ENCODE results near the gene PTPRK. TPM values are rescaled to one million over a fixed set of nuclear protein-coding genes. Genes with fewer than 3 reads are reported as not detected.

The PTPRK gene
- total and polyA plus RNA-seq, 2 experiments from 2014 or later: 26.9 to 56.4 TPM

- TF ChIP-seq ZNF331 (CRISPR knock-in tag; IDR thresholded peaks at IDR 0.05; ENCODE audit: low read depth) (no peak), EZH2 (IDR thresholded peaks at IDR 0.05; ENCODE audit: low read depth, unreplicated experiment) (no peak), REST (IDR thresholded peaks at IDR 0.05; ENCODE audit: unreplicated experiment) (no peak), NANOG (IDR thresholded peaks at IDR 0.05; ENCODE audit: borderline replicate concordance) (no peak), ETS1 (IDR thresholded peaks at IDR 0.05) (no peak), ZNF114 (CRISPR knock-in tag; IDR thresholded peaks at IDR 0.05) (no peak), JUNB (IDR thresholded peaks at IDR 0.05; ENCODE audit: unreplicated experiment) (no peak), CTCF (conservative IDR thresholded peaks at IDR 0.05; ENCODE audit: low read depth in 2 of 2) (no peak)
Measured at GRCh38 chr6:128491100-128491581, 29.3 kb downstream of the PTPRK start (continued).

GRCh38 chr6:128487746-128488145, 32.7 kb downstream of the PTPRK start:
- Histone ChIP-seq H3K4me3 (no peak overlapping the region), H3K27me3 (ENCODE audit: insufficient read depth) (no peaks in the 10 kb centered on the region), H3F3A (replicated peaks; ENCODE audit: low read depth) (no peaks in the 10 kb centered on the region), H3K27ac (ENCODE audit: low read depth) (no peak overlapping the region), H3K4me1 (ENCODE audit: insufficient read depth) (peaks cover 46% of the 10 kb centered on the region), H4K20me1 (replicated peaks; ENCODE audit: insufficient read depth) (peaks cover 20% of the 10 kb centered on the region), H3K4me2 (no peak overlapping the region), H3K9me2 (ENCODE audit: insufficient read depth) (no peaks in the 10 kb centered on the region), H3K79me2 (replicated peaks; ENCODE audit: insufficient read depth) (peaks cover 76% of the 10 kb centered on the region), H2AFZ (no peak overlapping the region), H3K36me3 (ENCODE audit: insufficient read depth) (no peaks in the 10 kb centered on the region)
- Mint-ChIP-seq H3K4me1 (peaks cover 44% of the 10 kb centered on the region), H3K27me3 (ENCODE audit: insufficient read depth, low read depth, poor library complexity) (no peaks in the 10 kb centered on the region), H3K4me3 (no peak overlapping the region), H3K9me3 (no peaks in the 10 kb centered on the region), H3K36me3 (ENCODE audit: low read depth) (no peaks in the 10 kb centered on the region), H3K27ac (no peak overlapping the region)
- ATAC-seq: no peak
- DNase-seq (ENCODE audit: low spot score): no peak
- TF ChIP-seq NANOG (IDR thresholded peaks at IDR 0.05; ENCODE audit: borderline replicate concordance) (no peak), ZNF462 (CRISPR knock-in tag; IDR thresholded peaks at IDR 0.05) (no peak), CREB1 (CRISPR knock-in tag; IDR thresholded peaks at IDR 0.05; ENCODE audit: low read depth) (no peak), EZH2 (IDR thresholded peaks at IDR 0.05; ENCODE audit: low read depth, unreplicated experiment) (no peak), JUNB (IDR thresholded peaks at IDR 0.05; ENCODE audit: unreplicated experiment) (no peak), ETS1 (IDR thresholded peaks at IDR 0.05) (no peak), POLR2AphosphoS5 (IDR thresholded peaks at IDR 0.05; ENCODE audit: low read depth) (no peak), ZNF331 (CRISPR knock-in tag; IDR thresholded peaks at IDR 0.05; ENCODE audit: low read depth) (no peak)
